NB4 (cell line): Measurements from ENCODE around the gene TMPRSS11F.

Source experiments
- DNase-seq: peaks from one replicate; pipeline ENCODE4 v3.0.0; 2010; ENCODE audit warnings: low read depth
- H3K4me3 ChIP-seq: one replicate; pipeline ENCODE4 v1.5.1; 2011; ENCODE audit warnings: mild to moderate bottlenecking, low read depth, low read length, moderate library complexity
- MYC ChIP-seq: IDR thresholded peaks from 2 replicates; pipeline ENCODE4 v1.6.1; 2011; ENCODE audit warnings: low read depth, low read length
- POLR2A ChIP-seq: IDR thresholded peaks from 2 replicates; pipeline ENCODE4 v1.6.1; 2011; ENCODE audit warnings: mild to moderate bottlenecking; ENCODE audit not compliant: insufficient read length; ENCODE audit errors: extremely low read depth
- TF ChIP-seq, protein P1 (sequence below): IDR thresholded peaks from 2 replicates; pipeline ENCODE4 v1.6.1; 2011; ENCODE audit warnings: low read depth, low read length
- TF ChIP-seq, protein P2 (sequence below): IDR thresholded peaks from one replicate; pipeline ENCODE4 v1.5.1; 2012; ENCODE audit warnings: low read depth, low read length

The TMPRSS11F gene

DNA sequence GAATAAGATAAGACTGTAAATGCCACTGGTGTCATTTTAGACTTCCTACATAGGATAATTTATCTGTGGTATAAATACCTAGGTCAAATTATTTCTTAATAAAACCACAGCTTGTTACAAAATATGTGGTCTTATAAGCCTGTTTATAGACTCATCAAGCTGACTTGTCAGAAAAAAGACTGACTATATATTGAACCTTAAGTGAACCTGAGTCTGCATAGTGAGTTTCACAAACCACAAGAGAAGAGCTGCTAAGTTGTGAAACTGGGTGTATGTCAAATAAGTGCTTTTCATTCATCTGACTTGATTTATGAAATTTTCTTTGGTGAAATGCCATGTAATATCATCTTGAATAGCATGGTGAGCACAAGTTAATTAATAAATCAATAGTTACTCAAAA is 118.0 kb downstream of the TMPRSS11F start:
- H3K4me3 ChIP-seq = no peak overlapping the region

More for the DNA sequence above, 118.0 kb downstream of the TMPRSS11F start:
- no peak for DNase-seq
- TF ChIP-seq POLR2A (no peak), MYC (no peak)
- TF ChIP-seq, protein P1, sequence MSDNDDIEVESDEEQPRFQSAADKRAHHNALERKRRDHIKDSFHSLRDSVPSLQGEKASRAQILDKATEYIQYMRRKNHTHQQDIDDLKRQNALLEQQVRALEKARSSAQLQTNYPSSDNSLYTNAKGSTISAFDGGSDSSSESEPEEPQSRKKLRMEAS = no peak
- TF ChIP-seq, protein P2, sequence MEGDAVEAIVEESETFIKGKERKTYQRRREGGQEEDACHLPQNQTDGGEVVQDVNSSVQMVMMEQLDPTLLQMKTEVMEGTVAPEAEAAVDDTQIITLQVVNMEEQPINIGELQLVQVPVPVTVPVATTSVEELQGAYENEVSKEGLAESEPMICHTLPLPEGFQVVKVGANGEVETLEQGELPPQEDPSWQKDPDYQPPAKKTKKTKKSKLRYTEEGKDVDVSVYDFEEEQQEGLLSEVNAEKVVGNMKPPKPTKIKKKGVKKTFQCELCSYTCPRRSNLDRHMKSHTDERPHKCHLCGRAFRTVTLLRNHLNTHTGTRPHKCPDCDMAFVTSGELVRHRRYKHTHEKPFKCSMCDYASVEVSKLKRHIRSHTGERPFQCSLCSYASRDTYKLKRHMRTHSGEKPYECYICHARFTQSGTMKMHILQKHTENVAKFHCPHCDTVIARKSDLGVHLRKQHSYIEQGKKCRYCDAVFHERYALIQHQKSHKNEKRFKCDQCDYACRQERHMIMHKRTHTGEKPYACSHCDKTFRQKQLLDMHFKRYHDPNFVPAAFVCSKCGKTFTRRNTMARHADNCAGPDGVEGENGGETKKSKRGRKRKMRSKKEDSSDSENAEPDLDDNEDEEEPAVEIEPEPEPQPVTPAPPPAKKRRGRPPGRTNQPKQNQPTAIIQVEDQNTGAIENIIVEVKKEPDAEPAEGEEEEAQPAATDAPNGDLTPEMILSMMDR = no peak
